ENCODE data around the gene TNFRSF9. TPM values are rescaled to one million over a fixed set of nuclear protein-coding genes. Genes with fewer than 3 reads are reported as not detected.

Gene TNFRSF9
- total RNA-seq, 2 donors from 2014 or later, result not detected

GRCh38 chr1:7962636-7963377, 22.2 kb upstream of the TNFRSF9 start:
- TF ChIP-seq CTCF (IDR thresholded peaks at IDR 0.05), result no peak
- H3K36me3 ChIP-seq, result peaks cover 37% of the 10 kb centered on the region
- no peaks in the 10 kb centered on the region for H3K27me3 ChIP-seq
- H3K4me1 ChIP-seq, result peaks cover 0 to 41% of the 10 kb centered on the region in 2 donors
- H3K9me3 ChIP-seq, result no peaks in the 10 kb centered on the region
- DNase-seq (ENCODE audit: low spot score), result no peak
- no peak overlapping the region for H3K27ac ChIP-seq
- no peak overlapping the region for H3K4me3 ChIP-seq

GRCh38 chr1:7962014-7962335, 21.3 kb upstream of the TNFRSF9 start:
- H3K4me3 ChIP-seq, result peak overlapping the region; percentile 75 to 87
- peak overlapping the region; percentile 94 to 96 for H3K27ac ChIP-seq
- H3K9me3 ChIP-seq, result no peaks in the 10 kb centered on the region
- peaks cover 37% of the 10 kb centered on the region for H3K36me3 ChIP-seq
- no peak for TF ChIP-seq CTCF (IDR thresholded peaks at IDR 0.05)
- DNase-seq (ENCODE audit: low spot score), result no peak
- H3K27me3 ChIP-seq, result no peaks in the 10 kb centered on the region
- peaks cover 0 to 34% of the 10 kb centered on the region in 2 donors for H3K4me1 ChIP-seq

- Histone ChIP-seq H3K36me3 (peaks cover 36% of the 10 kb centered on the region), H3K4me1 (peaks cover 0 to 32% of the 10 kb centered on the region in 2 donors)
Observed at GRCh38 chr1:7961216-7962013, 20.8 kb upstream of the TNFRSF9 start, which contains the start of gene PARK7. PARK7 (plus strand) TSS chr1:7961711; CDS start chr1:7962786, 1,075 bp downstream.

GRCh38 chr1:7960867-7961215, 20.2 kb upstream of the TNFRSF9 start:
- TF ChIP-seq CTCF (IDR thresholded peaks at IDR 0.05), result no peak
- Histone ChIP-seq H3K36me3 (peaks cover 30% of the 10 kb centered on the region), H3K27me3 (no peaks in the 10 kb centered on the region), H3K4me3 (peak overlapping the region; percentile 75 to 87), H3K9me3 (no peaks in the 10 kb centered on the region), H3K27ac (peak overlapping the region; percentile 94 to 96), H3K4me1 (peaks cover 0 to 29% of the 10 kb centered on the region in 2 donors)
- DNase-seq (ENCODE audit: low spot score), result no peak

More at GRCh38 chr1:7961216-7962013, 20.8 kb upstream of the TNFRSF9 start, which contains the start of gene PARK7:
- Histone ChIP-seq H3K9me3 (no peaks in the 10 kb centered on the region), H3K27me3 (no peaks in the 10 kb centered on the region), H3K4me3 (peak within 1 kb of the TSS; percentile 75 to 87), H3K27ac (peak within 1 kb of the TSS; percentile 94 to 96)
- TF ChIP-seq CTCF (IDR thresholded peaks at IDR 0.05), result peak in 1 of 2 donors; percentile 61
- peak; percentile 99 for DNase-seq (ENCODE audit: low spot score)

GRCh38 chr1:7960165-7960564, 19.5 kb upstream of the TNFRSF9 start:
- DNase-seq (ENCODE audit: low spot score), result no peak
- H3K27me3 ChIP-seq, result no peaks in the 10 kb centered on the region
- no peak overlapping the region for H3K27ac ChIP-seq
- no peak for TF ChIP-seq CTCF (IDR thresholded peaks at IDR 0.05)
- H3K36me3 ChIP-seq, result peaks cover 23% of the 10 kb centered on the region
- no peaks in the 10 kb centered on the region for H3K9me3 ChIP-seq
- H3K4me1 ChIP-seq, result peaks cover 0 to 29% of the 10 kb centered on the region in 2 donors
- H3K4me3 ChIP-seq, result no peak overlapping the region
